Measurements from ENCODE around the gene SIK3. TPM values are rescaled to one million over a fixed set of nuclear protein-coding genes. Genes with fewer than 3 reads are reported as not detected.
A peak's percentile ranks its signal among the peaks of the same experiment; 100 is the strongest.

Gene SIK3
- total and polyA plus RNA-seq, 12 donors, result 9.9 to 47.3 (median 36.5) TPM

DNA sequence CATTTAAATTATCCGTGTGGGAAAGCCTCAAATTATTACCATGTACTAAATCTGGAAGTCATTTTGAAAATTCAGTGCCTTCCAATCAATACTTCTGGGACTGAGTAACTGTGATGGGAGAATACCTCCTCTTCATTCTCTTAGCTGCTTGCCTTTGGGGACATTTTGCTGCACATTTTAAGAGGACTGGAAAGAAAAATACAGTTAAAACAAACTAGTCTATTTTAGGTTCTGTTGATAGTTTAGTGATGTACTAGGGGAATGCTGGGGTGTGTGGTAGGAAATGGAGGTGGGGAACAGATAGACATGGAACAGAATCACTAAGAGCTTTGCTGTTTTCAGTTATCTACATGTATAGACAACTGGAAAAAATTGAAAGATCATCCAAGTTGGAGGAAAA lies 195.1 kb downstream of the SIK3 start:
- 74 to 81% methylated on average over 1 of the region's 1 CpG for WGBS, 2 donors
- Histone ChIP-seq H3K4me1 (peaks cover 4 to 37% (median 28%) of the 10 kb centered on the region in 9 donors), H3K4me3 (no peak overlapping the region), H3K36me3 (peaks cover 0 to 8% (median 0%) of the 10 kb centered on the region in 9 donors), H3K27ac (no peak overlapping the region), H3K27me3 (no peaks in the 10 kb centered on the region), H3K9me3 (peaks cover 0 to 8% (median 0%) of the 10 kb centered on the region in 11 donors)
- ATAC-seq (no peak), DNase-seq (no peak)
- no peak for TF ChIP-seq CTCF (IDR thresholded peaks at IDR 0.05)
- intact Hi-C loops (cut with DNase I), result no loop called here

- intact Hi-C loops (cut with DNase I), result no loop called here
- TF ChIP-seq CTCF (IDR thresholded peaks at IDR 0.05), result no peak
- Histone ChIP-seq H3K27ac (peak overlapping the region in 1 of 10 donors; percentile 2), H3K36me3 (peaks cover 0 to 8% (median 0%) of the 10 kb centered on the region in 9 donors), H3K4me3 (no peak overlapping the region), H3K4me1 (peaks cover 4 to 37% (median 27%) of the 10 kb centered on the region in 9 donors), H3K27me3 (no peaks in the 10 kb centered on the region), H3K9me3 (peaks cover 0 to 8% (median 0%) of the 10 kb centered on the region in 11 donors)
- DNase-seq (no peak), ATAC-seq (no peak)
- 82% methylated on average over 2 of the region's 2 CpGs for WGBS, 2 donors
These were observed 196.1 kb downstream of the SIK3 start for GRCh38 chr11:116901964-116902688.

GRCh38 chr11:116901211-116901610 lies 197.0 kb downstream of the SIK3 start:
- Histone ChIP-seq H3K9me3 (peaks cover 0 to 8% (median 0%) of the 10 kb centered on the region in 11 donors), H3K36me3 (peaks cover 0 to 18% (median 0%) of the 10 kb centered on the region in 9 donors), H3K27ac (peak overlapping the region in 5 of 10 donors; percentile 2 to 37 (median 10)), H3K4me3 (no peak overlapping the region), H3K27me3 (no peaks in the 10 kb centered on the region), H3K4me1 (peaks cover 4 to 37% (median 20%) of the 10 kb centered on the region in 9 donors)
- ATAC-seq (peak; percentile 82 to 97 (median 94)), DNase-seq (peak; percentile 65 to 76)
- TF ChIP-seq CTCF (IDR thresholded peaks at IDR 0.05), result no peak
- WGBS, 2 donors, result 39 to 43% methylated on average over 3 of the region's 3 CpGs
- intact Hi-C loops (cut with DNase I), result no loop called here

DNA sequence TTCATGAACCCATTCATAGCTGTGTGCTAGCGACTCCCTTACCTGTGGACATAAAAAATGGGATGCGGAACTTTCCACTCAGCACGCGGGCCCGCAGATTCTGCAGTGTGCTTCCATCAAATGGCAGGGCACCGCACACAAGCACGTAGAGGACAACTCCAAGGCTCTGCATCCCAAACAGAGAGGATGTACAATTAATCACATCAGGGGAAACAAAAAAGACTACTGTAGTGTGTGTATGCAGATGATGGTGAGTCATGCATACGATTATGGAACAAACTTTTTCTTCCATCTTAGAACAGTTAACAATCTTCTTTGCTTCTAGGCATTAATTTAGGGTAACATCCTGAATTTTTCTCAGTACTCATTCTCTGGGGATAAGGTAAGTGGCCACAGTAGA lies 202.0 kb downstream of the SIK3 start:
- H3K27ac ChIP-seq, result no peak overlapping the region
- intact Hi-C loops (cut with DNase I), result no loop called here
- H3K4me1 ChIP-seq, result peaks cover 0 to 20% (median 7%) of the 10 kb centered on the region in 9 donors
- 96% methylated on average over 8 of the region's 8 CpGs for WGBS, 2 donors
- no peak for TF ChIP-seq CTCF (IDR thresholded peaks at IDR 0.05)
- H3K4me3 ChIP-seq, result no peak overlapping the region
- peaks cover 0 to 8% (median 0%) of the 10 kb centered on the region in 11 donors for H3K9me3 ChIP-seq
- no peaks in the 10 kb centered on the region for H3K27me3 ChIP-seq
- ATAC-seq, result no peak
- no peak for DNase-seq
- H3K36me3 ChIP-seq, result peaks cover 0 to 64% (median 3%) of the 10 kb centered on the region in 9 donors
